ENCODE data around the gene PANK2.

- TF ChIP-seq POLR2AphosphoS5 (IDR thresholded peaks at IDR 0.05; ENCODE audit: insufficient read depth in 1 of 2, low read depth in 1 of 2): no peak
- no peak for TF ChIP-seq CTCF (IDR thresholded peaks at IDR 0.05)
- TF ChIP-seq POLR2A (IDR thresholded peaks at IDR 0.05): no peak
Observed at GRCh38 chr20:3972161-3972560, 83.0 kb downstream of the PANK2 start.
